HG03175 (cell line): ENCODE results near the gene CENPN.

Experiments used
- ATAC-seq: cut with Tn5 transposase; IDR thresholded peaks from one replicate; pipeline ENCODE4 v1.9.1; 2021; ENCODE audit warnings: mild to moderate bottlenecking, moderate library complexity; ENCODE audit not compliant: unreplicated experiment

The CENPN gene

GRCh38 chr16:80991792-80992430, 15.1 kb upstream of the CENPN start:
- ATAC-seq = no peak

DNA sequence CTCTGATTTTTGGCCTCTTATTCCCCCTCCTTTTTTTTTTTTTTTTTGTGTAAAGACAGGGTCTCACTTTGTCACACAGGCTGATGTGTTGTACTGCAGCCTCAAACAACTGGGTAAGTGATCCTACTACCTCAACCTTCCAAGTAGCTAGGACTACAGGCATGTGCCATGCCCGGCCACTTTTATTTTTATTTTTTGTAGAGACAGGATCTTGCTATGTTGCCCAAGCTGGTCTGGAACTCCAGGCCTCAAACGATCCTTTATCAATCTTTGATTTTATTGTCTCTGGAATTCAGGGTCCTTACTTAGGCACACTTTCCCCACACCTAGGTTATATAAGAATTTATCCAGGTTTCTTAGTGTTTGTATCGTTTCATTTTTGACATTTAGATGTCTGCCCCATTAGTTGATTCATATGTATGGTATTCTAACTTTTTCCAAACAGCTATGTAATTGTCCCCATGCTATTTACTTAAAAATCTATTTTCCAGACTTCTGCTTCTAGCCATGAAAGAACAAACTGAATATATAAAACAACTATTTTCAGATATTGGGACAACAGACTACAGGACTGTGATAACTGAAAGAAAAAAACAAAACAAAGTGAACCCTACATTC, 14.2 kb upstream of the CENPN start:
- no peak for ATAC-seq

- no peak for ATAC-seq
Measured at GRCh38 chr16:80993307-80993706, 13.7 kb upstream of the CENPN start.

- ATAC-seq = no peak
Measured at GRCh38 chr16:80993834-80994233, 13.2 kb upstream of the CENPN start.

DNA sequence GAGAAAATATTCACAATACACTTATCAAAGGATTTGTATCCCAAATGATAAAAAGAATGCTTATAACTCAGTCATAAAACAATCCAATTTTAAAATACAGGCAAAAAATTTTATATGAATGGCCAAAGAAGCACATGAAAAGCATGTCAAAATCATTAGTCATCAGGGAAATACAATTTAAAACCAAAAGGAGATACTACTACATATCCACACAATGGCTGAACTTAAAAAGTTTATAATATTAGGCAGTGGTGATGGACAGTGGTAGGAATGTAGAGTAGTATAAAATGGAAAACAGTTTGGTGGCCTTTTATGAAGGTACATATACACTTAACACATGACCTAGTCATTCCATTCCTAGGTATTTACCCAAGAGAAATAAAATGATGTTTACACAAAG, 12.6 kb upstream of the CENPN start:
- ATAC-seq = no peak

GRCh38 chr16:80996688-80997138, 10.3 kb upstream of the CENPN start:
- ATAC-seq = no peak

DNA sequence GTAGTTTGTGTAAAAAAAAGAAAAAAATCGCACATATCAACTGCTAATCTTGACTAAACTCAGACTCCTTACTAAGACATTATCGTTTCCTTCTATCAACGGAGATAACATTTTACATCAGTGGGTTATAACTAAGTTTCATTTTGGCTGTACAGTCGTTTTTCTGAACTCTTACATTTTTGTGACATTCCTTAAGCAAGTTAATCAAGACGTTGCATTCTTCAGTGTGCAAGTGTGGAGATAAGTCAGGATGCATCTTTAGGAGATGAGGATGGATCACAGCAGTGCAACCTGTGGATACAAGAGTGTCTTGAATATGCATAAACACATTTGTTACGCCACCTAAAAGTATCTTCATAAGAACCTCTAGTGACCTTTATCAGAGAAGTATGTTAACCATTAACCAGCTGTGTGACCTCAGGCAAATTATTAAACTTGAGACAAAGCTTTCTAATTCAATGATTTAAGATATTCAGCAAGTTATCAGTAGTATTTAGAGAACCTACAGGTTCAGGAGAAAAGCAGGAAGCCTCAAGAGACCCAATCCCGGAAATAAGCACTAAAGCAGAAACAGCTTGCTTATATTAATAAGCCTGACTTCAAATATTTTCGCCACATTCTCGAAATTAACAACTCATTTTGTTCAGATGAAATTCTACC, 9.7 kb upstream of the CENPN start:
- ATAC-seq = peak; percentile 77

- ATAC-seq = no peak
Measured at GRCh38 chr16:80997964-80998620, 8.9 kb upstream of the CENPN start.

DNA sequence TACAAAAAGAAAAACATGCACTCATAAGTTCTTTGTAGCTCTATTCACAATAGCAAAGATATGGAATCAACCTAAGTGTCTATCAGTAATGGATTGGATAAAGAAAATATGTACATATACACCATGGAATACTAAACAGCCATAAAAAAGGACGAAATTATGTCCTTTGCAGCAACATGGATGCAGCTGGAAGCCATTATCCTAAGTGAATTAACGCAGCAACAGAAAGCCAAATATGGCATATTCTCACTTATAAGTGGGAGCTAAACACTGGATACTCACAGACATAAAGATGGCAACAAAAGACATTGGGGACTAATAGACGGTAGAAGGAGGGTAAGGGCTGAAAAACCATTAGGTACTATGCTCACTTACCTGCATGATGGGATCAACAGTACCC, 6.1 kb upstream of the CENPN start:
- no peak for ATAC-seq

GRCh38 chr16:81001330-81001729, 5.7 kb upstream of the CENPN start:
- no peak for ATAC-seq

- no peak for ATAC-seq
Measured at GRCh38 chr16:81003064-81003463, 4.0 kb upstream of the CENPN start.

GRCh38 chr16:81003610-81004460, 3.2 kb upstream of the CENPN start:
- ATAC-seq = no peak

DNA sequence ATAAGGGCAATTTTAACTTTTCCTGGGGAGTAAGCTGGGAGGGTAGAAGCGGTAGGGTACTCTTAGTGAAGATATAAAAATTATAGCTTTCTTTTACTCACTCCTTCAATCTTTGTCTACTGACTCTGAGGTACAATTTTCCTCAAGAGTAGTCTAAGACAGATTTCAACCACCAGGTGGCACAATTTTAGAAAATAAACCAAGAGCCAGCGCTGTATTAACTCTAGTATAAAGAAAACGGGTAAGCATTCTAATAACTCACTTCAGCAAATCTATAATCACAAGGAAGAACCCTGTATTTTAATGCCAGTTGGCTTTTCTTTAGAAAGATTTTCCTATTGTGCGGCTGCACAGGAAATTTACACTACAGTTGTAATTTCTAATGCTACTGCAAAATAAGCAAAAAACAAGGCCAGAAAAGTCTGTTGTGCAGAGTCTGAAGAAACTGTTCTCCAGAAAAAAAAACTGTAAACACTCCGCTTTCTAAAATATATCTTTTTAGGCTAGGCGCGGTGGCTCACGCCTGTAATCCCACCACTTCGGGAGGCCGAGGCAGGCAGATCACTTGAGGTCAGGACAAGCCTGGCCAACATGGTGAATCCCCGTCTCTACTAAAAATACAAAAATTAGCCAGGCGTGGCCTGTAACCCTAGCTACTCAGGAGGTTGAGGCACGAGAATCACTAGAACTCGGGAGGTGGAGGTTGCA, 2.2 kb upstream of the CENPN start:
- ATAC-seq = no peak

DNA sequence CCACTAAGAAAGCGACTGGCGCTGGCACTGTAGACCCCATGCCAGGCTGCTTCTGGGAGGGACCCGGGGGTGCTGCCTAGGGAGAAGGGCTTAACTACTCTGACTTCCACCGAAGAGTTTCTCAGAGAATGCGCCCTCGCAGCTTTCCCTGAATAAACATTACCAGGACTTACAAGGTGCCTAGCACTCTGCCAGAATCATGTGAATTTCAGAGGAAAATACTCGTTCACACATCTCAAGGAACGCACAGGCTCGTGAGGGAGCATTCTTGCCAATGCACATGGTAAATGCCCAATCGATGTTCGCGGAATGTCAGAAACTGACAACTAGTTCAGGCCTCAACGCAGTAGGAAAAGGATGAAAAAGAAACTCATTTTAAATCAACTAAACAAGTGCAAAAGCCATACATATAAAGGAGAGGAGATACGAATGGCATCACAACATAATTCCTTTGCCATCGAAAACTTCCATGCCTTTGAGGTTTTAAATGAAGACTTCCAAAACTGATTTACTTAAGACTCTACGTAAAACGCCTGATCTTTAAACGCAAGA, 1.3 kb upstream of the CENPN start:
- no peak for ATAC-seq

GRCh38 chr16:81006211-81006812, 702 bp upstream of the CENPN start:
- peak; percentile 28 for ATAC-seq

- no peak for ATAC-seq
Measured at GRCh38 chr16:81008505-81008789, 1.4 kb downstream of the CENPN start.

DNA sequence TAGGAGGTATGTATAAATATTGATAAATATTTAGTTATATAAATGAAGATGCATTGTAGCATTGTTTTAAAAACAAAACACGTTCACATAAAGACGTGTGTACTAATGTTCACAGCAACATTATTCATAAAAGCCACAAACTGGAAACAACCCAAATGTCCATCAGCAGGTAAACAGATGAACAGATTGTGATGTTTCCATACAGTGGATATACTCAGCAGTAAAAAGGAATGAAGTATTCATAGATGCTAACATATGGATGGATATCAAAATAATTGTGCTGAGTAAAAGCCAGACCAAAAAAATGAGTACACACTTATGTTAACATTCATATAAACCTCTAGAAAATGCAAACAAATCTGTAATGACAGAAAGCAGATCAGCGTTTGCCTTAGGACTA, 6.0 kb downstream of the CENPN start:
- ATAC-seq = no peak

GRCh38 chr16:81014672-81015071, 7.7 kb downstream of the CENPN start:
- ATAC-seq = no peak

GRCh38 chr16:81018496-81018895, 11.5 kb downstream of the CENPN start:
- no peak for ATAC-seq

DNA sequence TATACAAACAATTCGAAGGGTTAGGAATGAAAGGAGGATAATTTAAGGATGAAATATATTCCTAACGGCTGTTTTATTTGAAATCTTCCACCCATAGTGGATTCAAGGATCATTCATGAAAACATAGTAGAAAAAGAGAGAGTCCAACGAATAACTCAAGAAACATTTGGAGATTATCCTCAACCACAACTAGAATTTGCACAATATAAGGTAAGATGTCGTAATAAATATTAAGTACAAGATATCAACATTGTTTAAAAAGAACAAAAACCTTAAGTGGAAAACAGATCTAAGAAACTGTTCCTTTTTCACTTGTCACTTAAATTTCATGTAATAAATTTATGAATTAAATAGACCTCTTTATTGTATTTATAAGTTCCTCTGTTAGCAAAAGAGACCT, 19.4 kb downstream of the CENPN start:
- ATAC-seq = no peak
